Posterior vena cava (tissue), 2 donors: ENCODE results near the gene OR8A1. TPM values are rescaled to one million over a fixed set of nuclear protein-coding genes. Genes with fewer than 3 reads are reported as not detected.
A peak's percentile ranks its signal among the peaks of the same experiment; 100 is the strongest.

ENCODE experiments used
- DNase-seq: peaks from one replicate; pipeline ENCODE4 v3.0.0-alpha.2; 2020; ENCODE audit warnings: low spot score
- intact Hi-C, 2 donors: fragments of 100-400 bp; cut with DNase I; formaldehyde crosslinking; loops; one replicate each; pipeline versions ENCODE4 v1.14.1 to v1.14.2; 2022 to 2023
- long read RNA-seq, 2 donors: library from polyadenylated mRNA; unstranded; transcript quantifications; one replicate each; pipeline ENCODE4 v2.0.0, GENCODE V29; 2020 to 2021
- total RNA-seq, 2 donors: library from RNA; stranded (reverse); fragmentation: NEBNext Ultra II Directional; extraction: Animal tissue kit (Norgen Biotek cat#: 25700); gene quantifications; one replicate each; pipeline ENCODE4 v1.2.1, GENCODE V29; 2021
- donor health status: DM: yes; HTN: yes; CAD: no.
- donor health status: DM: yes; HTN: yes; CAD: no.

OR8A1 gene
- under 1 TPM in 1 of 2 donors, not detected in 1; 0.19 TPM for total RNA-seq
- long read RNA-seq, donor 1: 0 reads
- long read RNA-seq, donor 2: 0 reads

GRCh38 chr11:124569697-124570096 lies at the start of gene OR8A1:
Gene OR8A1, plus strand, starts transcription at chr11:124569997. Its CDS starts 123 bp downstream, at chr11:124570120.
- intact Hi-C loops: no loop called here
- DNase-seq: no peak

GRCh38 chr11:124520550-124520854 lies 49.3 kb upstream of the OR8A1 start:
- intact Hi-C loops: no loop called here
- no peak for DNase-seq

DNA sequence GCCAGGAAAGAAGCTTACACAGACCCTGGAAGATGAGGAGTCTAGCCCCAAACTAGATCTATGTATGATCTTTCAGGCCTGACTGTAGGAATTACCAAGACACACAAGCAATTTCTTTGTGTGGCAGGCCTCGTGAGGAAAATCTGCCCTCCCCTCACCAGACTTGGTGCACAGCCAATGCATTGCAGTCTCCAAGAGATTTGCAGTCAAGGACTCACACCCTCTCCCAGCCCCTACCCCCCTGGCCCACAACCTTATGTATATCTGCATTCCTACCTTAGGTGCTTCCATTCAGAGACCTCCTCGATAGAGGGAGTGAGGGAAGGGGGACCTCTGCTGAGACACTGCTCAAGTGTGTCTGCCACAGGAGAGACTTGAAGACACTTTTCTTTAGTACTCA lies 36.2 kb upstream of the OR8A1 start:
- intact Hi-C loops: no loop called here
- no peak for DNase-seq

GRCh38 chr11:124534051-124534450 lies 35.7 kb upstream of the OR8A1 start:
- no peak for DNase-seq
- intact Hi-C loops: no loop called here

DNA sequence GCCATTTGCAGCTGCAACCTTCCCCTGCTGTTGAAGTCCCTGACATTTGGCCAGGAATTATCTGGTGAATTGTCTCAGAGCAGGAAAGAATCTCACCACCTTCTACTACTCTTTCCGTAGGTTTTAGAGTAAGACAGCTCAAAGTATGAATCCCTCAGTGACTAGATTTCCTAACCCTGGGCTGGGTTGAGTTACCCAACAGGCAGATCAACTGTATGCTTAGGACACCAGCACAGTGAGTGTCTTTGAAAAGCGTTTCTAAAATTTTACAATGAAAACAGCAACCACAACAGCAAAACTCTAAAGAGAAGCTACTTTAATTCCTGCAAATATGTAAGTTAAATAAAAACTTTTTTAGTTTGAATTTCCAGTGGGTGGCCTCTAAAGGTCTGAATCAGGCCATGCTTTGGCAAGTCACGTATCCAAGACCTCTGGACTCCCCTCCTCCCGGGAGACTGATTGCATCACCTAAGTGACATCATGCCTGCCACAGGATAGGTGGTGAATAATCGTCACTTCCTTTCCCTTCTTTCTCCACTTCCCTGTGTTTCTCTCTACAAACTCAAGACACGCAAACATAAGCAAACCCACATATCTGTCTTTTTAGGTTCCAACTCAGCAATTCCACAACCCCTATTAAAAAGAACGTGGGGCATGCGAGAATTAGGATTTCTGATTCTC lies 34.1 kb upstream of the OR8A1 start:
- intact Hi-C loops: no loop called here
- DNase-seq: no peak

- peak; percentile 89 for DNase-seq
Observed at GRCh38 chr11:124536520-124536919, 33.3 kb upstream of the OR8A1 start.

DNA sequence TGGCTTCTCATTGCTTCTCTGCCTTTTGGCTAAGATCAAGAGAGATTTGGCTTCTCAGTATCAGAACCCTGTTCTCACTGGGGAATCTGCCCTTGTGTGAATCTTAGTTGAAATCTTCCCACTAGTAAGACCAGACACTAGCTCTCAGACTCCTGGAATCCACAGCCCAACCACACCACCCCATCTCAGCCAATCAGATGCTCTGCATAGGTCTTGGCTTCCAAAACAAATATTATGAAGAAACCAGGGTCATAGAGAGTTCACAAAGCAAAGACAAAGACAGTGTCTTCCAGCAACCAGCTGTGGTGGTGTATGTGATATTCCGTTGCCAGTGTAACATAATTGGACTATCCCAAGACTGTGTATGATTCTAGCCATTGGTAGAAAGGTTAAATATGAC lies 31.8 kb upstream of the OR8A1 start:
- DNase-seq: no peak
- intact Hi-C loops: no loop called here

More at GRCh38 chr11:124536520-124536919, 33.3 kb upstream of the OR8A1 start:
- intact Hi-C loops: no loop called here

DNA sequence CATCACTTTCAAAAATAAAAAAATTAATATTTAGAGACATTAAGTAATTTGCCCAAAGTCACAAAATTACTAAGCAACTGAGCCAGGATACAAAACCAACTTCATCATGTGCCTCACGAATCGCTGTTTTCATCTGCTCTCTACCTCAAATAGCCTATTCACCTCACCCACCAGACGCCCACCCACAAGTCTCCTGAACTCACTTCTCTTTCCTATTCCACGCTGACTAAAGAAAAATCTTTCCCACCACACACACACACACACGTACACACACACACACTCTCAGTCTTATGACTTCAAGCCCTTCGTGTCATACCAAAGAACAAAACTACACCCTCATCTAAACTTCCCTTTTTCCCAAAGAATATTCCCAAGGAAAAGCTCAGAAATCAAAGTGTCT lies 28.6 kb upstream of the OR8A1 start:
- DNase-seq: no peak
- intact Hi-C loops: no loop called here

- DNase-seq: no peak
- intact Hi-C loops: no loop called here
Observed at GRCh38 chr11:124543145-124543544, 26.7 kb upstream of the OR8A1 start.

- no peak for DNase-seq
- intact Hi-C loops: no loop called here
Observed at GRCh38 chr11:124543554-124543953, 26.2 kb upstream of the OR8A1 start, which contains the start of gene OR8B12. Gene OR8B12, minus strand, starts transcription at chr11:124543654. Its CDS starts 0 bp downstream, at chr11:124543654.

GRCh38 chr11:124551189-124551588 lies 18.6 kb upstream of the OR8A1 start:
- no peak for DNase-seq
- intact Hi-C loops: no loop called here

DNA sequence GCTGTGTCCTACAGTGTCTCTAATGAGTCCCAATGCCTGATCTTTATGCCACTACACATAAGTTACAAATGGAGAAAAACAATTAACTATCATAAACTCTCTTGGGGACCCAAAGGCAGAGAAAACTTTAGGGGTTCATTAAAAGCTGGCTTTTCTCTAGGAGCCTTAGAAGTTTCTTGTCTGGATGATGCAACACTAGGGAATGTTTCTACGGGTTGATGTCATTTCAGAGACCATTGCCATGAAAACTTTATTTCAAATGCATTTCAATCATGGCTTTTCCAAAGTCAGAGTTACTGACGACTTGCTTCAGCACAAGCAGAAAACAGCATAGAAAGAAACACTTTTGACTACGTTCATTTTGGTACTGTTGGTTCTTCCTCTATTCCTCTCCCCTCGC lies 17.8 kb upstream of the OR8A1 start:
- no peak for DNase-seq
- intact Hi-C loops: no loop called here

DNA sequence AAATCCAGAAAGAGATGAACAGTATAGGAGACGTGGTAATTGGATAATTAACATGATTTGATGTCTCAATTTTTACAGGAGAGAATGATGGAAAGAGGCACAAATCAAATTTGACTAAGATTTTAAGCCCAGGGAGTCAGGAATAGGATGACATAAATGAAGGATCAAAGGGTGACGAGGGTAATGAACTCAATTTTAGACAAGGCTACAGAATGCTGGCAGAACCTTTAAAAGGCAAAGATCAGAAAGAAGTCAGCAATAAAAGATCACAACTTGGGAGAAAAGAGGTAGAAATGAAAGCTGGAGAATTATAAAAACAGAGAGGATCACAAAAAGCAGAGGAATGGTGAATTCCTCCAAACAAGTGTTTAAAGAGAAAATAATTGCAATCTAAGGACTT lies 13.0 kb upstream of the OR8A1 start:
- intact Hi-C loops: no loop called here
- DNase-seq: no peak

DNA sequence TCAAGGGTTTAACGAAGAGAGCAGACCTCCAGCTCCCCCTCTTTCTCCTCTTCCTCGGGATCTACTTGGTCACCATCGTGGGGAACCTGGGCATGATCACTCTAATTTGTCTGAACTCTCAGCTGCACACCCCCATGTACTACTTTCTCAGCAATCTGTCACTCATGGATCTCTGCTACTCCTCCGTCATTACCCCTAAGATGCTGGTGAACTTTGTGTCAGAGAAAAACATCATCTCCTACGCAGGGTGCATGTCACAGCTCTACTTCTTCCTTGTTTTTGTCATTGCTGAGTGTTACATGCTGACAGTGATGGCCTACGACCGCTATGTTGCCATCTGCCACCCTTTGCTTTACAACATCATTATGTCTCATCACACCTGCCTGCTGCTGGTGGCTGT lies 363 bp downstream of the OR8A1 start:
- no peak for DNase-seq
- intact Hi-C loops: no loop called here

- intact Hi-C loops: no loop called here
- DNase-seq: no peak
Observed at GRCh38 chr11:124577716-124578427, 8.1 kb downstream of the OR8A1 start.

GRCh38 chr11:124578761-124579160 lies 9.0 kb downstream of the OR8A1 start:
- no peak for DNase-seq
- intact Hi-C loops: no loop called here

GRCh38 chr11:124581817-124582216 lies 12.0 kb downstream of the OR8A1 start:
- intact Hi-C loops: loop anchor here (10.0 kb wide), 2 partner anchors 167 to 507 kb away; no protein-coding TSS in a partner anchor
- no peak for DNase-seq

DNA sequence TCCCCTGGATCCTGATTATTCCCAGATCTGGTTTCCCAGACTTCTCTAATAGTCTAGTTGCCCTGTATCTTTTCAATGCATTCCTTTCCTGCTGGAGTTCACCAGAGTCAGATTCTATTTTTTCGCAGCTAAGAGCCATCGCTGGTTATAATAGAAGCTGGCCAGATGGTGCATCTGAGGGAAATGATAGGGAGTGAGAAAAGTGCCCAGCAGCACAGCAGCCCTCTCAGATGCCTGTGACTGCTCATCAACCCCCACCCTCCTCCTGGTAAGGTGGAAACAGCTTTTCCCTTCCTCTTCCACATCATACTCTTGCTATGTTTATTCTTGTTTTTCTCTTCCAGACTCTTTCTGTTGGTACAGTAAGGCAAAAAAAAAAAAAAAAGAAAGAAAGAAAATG lies 12.8 kb downstream of the OR8A1 start:
- intact Hi-C loops: loop anchor here (10.0 kb wide), 2 partner anchors 168 to 508 kb away; no protein-coding TSS in a partner anchor
- no peak for DNase-seq

- no peak for DNase-seq
- intact Hi-C loops: loop anchor here (10.0 kb wide), 2 partner anchors 169 to 509 kb away; no protein-coding TSS in a partner anchor
Observed at GRCh38 chr11:124583781-124584180, 14.0 kb downstream of the OR8A1 start.

DNA sequence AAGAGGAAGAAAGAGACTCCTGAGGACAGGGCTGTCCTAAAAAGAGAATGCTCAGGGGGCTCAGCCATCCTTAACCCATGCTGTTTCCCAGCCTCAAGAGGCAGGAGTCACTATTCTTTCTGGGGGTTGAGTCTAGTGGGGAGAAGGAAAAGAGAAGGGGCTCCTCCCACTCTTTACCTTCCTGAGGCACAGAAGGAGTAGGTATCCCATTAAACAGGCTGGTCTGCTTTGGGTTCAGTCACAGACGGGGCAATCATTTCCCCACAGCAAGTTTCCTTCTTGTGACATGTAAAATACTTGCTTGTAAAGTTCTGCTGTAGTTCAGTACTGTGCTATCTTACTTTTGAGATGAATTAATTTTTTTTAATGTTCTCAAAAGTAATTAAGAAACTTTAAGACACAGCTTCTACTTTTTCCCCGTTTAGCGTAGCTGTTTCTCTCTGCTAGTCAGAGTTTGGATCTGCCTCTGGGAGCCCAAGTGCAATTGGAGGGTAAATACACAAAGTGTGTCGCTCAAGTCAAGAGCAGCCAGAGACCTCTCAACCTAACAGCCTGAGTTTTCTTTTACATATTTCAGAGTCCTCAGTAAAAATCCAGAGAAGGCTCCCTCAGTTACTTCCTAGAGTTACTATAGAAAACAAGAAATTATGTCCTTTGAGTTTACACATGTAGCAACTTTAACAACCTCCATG lies 15.0 kb downstream of the OR8A1 start:
- intact Hi-C loops: loop anchor here (10.0 kb wide), 2 partner anchors 170 to 510 kb away; no protein-coding TSS in a partner anchor
- no peak for DNase-seq
